Measurements from ENCODE around the gene CNIH3.

CNIH3 gene

GRCh38 chr1:224687465-224687864 is 71.3 kb downstream of the CNIH3 start:
- Histone ChIP-seq H3K9ac (ENCODE audit: low read depth, low read length) (no peak overlapping the region), H3K9me3 (ENCODE audit: insufficient read depth, low read depth, low read length) (no peaks in the 10 kb centered on the region), H3K4me3 (ENCODE audit: low read length) (no peak overlapping the region), H3K36me3 (ENCODE audit: insufficient read depth, low read length) (no peaks in the 10 kb centered on the region), H3K27me3 (ENCODE audit: insufficient read depth, low read length) (no peaks in the 10 kb centered on the region), H3K4me1 (ENCODE audit: insufficient read depth, low read length) (no peaks in the 10 kb centered on the region), H3K27ac (ENCODE audit: low read depth, low read length) (no peak overlapping the region)
- WGBS: 94% methylated on average over 4 of the region's 4 CpGs

GRCh38 chr1:224689374-224689773 is 73.3 kb downstream of the CNIH3 start:
- Histone ChIP-seq H3K27ac (ENCODE audit: low read depth, low read length) (no peak overlapping the region), H3K9ac (ENCODE audit: low read depth, low read length) (no peak overlapping the region), H3K36me3 (ENCODE audit: insufficient read depth, low read length) (no peaks in the 10 kb centered on the region), H3K27me3 (ENCODE audit: insufficient read depth, low read length) (no peaks in the 10 kb centered on the region), H3K9me3 (ENCODE audit: insufficient read depth, low read depth, low read length) (no peaks in the 10 kb centered on the region), H3K4me3 (ENCODE audit: low read length) (no peak overlapping the region), H3K4me1 (ENCODE audit: insufficient read depth, low read length) (no peaks in the 10 kb centered on the region)
- WGBS: 83% methylated on average over 9 of the region's 9 CpGs

- H3K36me3 ChIP-seq (ENCODE audit: insufficient read depth, low read length): no peaks in the 10 kb centered on the region
- no peaks in the 10 kb centered on the region for H3K27me3 ChIP-seq (ENCODE audit: insufficient read depth, low read length)
- WGBS: 93% methylated on average over 4 of the region's 4 CpGs
- no peak overlapping the region for H3K9ac ChIP-seq (ENCODE audit: low read depth, low read length)
- H3K9me3 ChIP-seq (ENCODE audit: insufficient read depth, low read depth, low read length): no peaks in the 10 kb centered on the region
- H3K4me1 ChIP-seq (ENCODE audit: insufficient read depth, low read length): no peaks in the 10 kb centered on the region
- H3K4me3 ChIP-seq (ENCODE audit: low read length): no peak overlapping the region
- no peak overlapping the region for H3K27ac ChIP-seq (ENCODE audit: low read depth, low read length)
These were observed 74.5 kb downstream of the CNIH3 start for GRCh38 chr1:224690576-224690975.

GRCh38 chr1:224691148-224691925 is 75.2 kb downstream of the CNIH3 start:
- no peak overlapping the region for H3K4me3 ChIP-seq (ENCODE audit: low read length)
- no peaks in the 10 kb centered on the region for H3K27me3 ChIP-seq (ENCODE audit: insufficient read depth, low read length)
- no peaks in the 10 kb centered on the region for H3K36me3 ChIP-seq (ENCODE audit: insufficient read depth, low read length)
- H3K9me3 ChIP-seq (ENCODE audit: insufficient read depth, low read depth, low read length): no peaks in the 10 kb centered on the region
- no peak overlapping the region for H3K27ac ChIP-seq (ENCODE audit: low read depth, low read length)
- no peak overlapping the region for H3K9ac ChIP-seq (ENCODE audit: low read depth, low read length)
- no peaks in the 10 kb centered on the region for H3K4me1 ChIP-seq (ENCODE audit: insufficient read depth, low read length)
- 71% methylated on average over 4 of the region's 4 CpGs for WGBS

DNA sequence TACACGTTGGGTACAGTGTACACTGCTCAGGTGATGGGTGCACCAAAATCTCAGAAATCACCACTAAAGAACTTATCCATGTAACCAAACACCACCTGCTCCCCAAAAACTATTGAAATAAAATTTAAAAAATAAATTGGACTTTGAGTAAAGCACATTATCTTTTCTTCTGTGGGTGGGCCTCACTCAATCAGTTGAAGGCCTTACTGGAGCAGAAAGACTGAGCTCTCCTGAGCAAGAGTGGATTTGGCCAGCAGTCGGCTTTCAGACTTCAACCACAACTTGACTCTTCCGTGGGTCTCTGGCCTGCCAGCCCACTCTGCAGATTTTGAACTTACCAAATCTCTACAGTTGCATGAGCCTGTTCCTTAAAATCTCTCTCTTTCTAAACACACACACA is 78.9 kb downstream of the CNIH3 start:
- Histone ChIP-seq H3K4me1 (ENCODE audit: insufficient read depth, low read length) (peaks cover 4% of the 10 kb centered on the region; the same call in 1 of the 2 replicates), H3K9ac (ENCODE audit: low read depth, low read length) (no peak overlapping the region), H3K27me3 (ENCODE audit: insufficient read depth, low read length) (no peaks in the 10 kb centered on the region), H3K27ac (ENCODE audit: low read depth, low read length) (no peak overlapping the region), H3K4me3 (ENCODE audit: low read length) (no peak overlapping the region), H3K36me3 (ENCODE audit: insufficient read depth, low read length) (no peaks in the 10 kb centered on the region), H3K9me3 (ENCODE audit: insufficient read depth, low read depth, low read length) (no peaks in the 10 kb centered on the region)
- WGBS: 94% methylated on average over 3 of the region's 3 CpGs

DNA sequence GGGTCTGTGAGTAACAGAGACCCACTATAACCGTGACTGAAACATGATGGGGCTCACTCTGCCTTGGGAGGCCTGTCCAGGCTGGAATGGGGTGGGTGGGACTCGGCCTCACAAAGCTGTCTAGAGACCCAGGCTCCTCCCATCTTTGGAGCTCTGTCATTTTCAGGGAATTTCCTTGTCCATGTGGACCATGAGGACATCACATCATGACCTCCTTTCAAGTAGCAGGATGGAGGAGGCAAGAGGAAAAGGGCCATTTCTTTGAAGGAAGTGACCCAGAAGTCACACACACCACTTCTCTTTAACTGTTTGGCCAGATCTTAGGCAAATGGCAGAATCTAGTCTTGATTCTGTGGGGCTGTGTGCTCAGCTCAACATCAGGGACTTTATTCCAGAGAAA is 79.9 kb downstream of the CNIH3 start:
- H3K9me3 ChIP-seq (ENCODE audit: insufficient read depth, low read depth, low read length): no peaks in the 10 kb centered on the region
- no peaks in the 10 kb centered on the region for H3K27me3 ChIP-seq (ENCODE audit: insufficient read depth, low read length)
- no peak overlapping the region for H3K9ac ChIP-seq (ENCODE audit: low read depth, low read length)
- H3K27ac ChIP-seq (ENCODE audit: low read depth, low read length): no peak overlapping the region
- WGBS: 90% methylated on average over 2 of the region's 2 CpGs
- peaks cover 4% of the 10 kb centered on the region; the same call in 1 of the 2 replicates for H3K4me1 ChIP-seq (ENCODE audit: insufficient read depth, low read length)
- H3K4me3 ChIP-seq (ENCODE audit: low read length): no peak overlapping the region
- H3K36me3 ChIP-seq (ENCODE audit: insufficient read depth, low read length): no peaks in the 10 kb centered on the region

DNA sequence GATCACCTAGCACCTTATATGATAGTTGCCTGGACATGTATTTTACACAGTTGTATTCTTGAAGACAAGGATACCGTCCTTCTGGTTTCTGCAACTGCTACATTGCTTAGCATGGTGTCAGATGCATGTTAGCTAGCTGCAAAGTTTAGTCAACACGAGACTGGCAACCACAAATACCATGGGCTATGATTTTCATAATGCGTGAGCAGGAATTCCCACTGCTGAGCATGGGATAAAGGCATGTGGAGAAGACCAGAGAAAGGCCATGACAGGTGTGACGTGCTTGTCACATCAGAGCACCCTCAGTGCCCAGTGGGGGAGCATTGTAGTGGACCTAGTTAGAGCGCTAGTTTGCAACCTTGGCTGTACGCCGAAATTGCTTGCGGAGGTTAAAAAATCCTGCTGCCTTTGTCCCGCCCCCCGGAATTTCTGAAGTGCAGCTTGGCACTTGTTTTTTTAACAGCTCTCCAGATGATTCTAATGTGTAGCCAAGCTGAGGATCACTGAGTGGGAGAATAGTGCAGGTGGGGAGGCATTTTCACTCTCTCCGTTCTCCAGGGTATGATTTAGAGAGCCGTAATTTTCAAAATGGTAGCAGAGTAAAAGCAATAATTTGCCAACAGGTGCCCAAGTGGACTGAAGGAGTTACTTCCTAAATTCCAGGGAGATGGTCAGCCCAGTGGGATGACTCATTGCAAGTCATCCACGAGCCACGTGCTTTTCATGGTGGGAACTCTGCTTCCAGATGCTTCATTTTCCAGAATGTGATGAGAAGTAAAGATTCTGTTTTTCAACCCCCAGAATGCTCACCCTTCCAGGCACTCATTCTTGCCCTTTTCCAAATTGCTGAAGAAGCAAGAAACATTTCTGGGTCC is 81.0 kb downstream of the CNIH3 start:
- 91% methylated on average over 14 of the region's 14 CpGs for WGBS
- Histone ChIP-seq H3K9me3 (ENCODE audit: insufficient read depth, low read depth, low read length) (no peaks in the 10 kb centered on the region), H3K4me1 (ENCODE audit: insufficient read depth, low read length) (peaks cover 4% of the 10 kb centered on the region; the same call in 1 of the 2 replicates), H3K9ac (ENCODE audit: low read depth, low read length) (no peak overlapping the region), H3K36me3 (ENCODE audit: insufficient read depth, low read length) (no peaks in the 10 kb centered on the region), H3K4me3 (ENCODE audit: low read length) (no peak overlapping the region), H3K27me3 (ENCODE audit: insufficient read depth, low read length) (no peaks in the 10 kb centered on the region), H3K27ac (ENCODE audit: low read depth, low read length) (no peak overlapping the region)

GRCh38 chr1:224698015-224698451 is 81.9 kb downstream of the CNIH3 start:
- 68% methylated on average over 4 of the region's 4 CpGs for WGBS
- H3K36me3 ChIP-seq (ENCODE audit: insufficient read depth, low read length): no peaks in the 10 kb centered on the region
- peaks cover 4% of the 10 kb centered on the region; the same call in 1 of the 2 replicates for H3K4me1 ChIP-seq (ENCODE audit: insufficient read depth, low read length)
- no peak overlapping the region for H3K27ac ChIP-seq (ENCODE audit: low read depth, low read length)
- no peaks in the 10 kb centered on the region for H3K27me3 ChIP-seq (ENCODE audit: insufficient read depth, low read length)
- no peak overlapping the region for H3K9ac ChIP-seq (ENCODE audit: low read depth, low read length)
- H3K4me3 ChIP-seq (ENCODE audit: low read length): no peak overlapping the region
- no peaks in the 10 kb centered on the region for H3K9me3 ChIP-seq (ENCODE audit: insufficient read depth, low read depth, low read length)

GRCh38 chr1:224700918-224701531 is 84.9 kb downstream of the CNIH3 start:
- Histone ChIP-seq H3K4me3 (ENCODE audit: low read length) (no peak overlapping the region), H3K27ac (ENCODE audit: low read depth, low read length) (no peak overlapping the region)
- 75% methylated on average over 4 of the region's 4 CpGs for WGBS

DNA sequence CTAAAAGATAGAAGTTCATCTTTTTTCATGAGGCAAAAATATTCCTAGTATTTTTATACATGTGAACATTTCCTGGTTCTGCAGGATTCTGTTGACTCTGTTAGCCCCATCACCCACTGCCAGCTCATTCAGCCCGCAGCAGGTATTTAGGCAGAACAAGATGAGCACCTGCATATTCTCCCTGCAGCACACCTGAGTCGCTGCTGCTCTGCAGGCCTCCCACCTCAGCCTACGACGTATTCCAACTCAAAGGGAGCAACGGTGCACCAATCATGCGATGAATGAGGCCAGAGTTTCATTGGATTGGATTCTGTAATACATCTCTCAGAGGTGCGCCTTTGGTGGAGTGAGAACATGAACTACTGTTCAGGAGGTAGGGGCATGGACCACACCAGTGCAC is 87.6 kb downstream of the CNIH3 start:
- no peaks in the 10 kb centered on the region for H3K9me3 ChIP-seq (ENCODE audit: insufficient read depth, low read depth, low read length)

More at GRCh38 chr1:224700918-224701531, 84.9 kb downstream of the CNIH3 start:
- Histone ChIP-seq H3K4me1 (ENCODE audit: insufficient read depth, low read length) (peaks cover 13% of the 10 kb centered on the region), H3K9me3 (ENCODE audit: insufficient read depth, low read depth, low read length) (no peaks in the 10 kb centered on the region), H3K27me3 (ENCODE audit: insufficient read depth, low read length) (no peaks in the 10 kb centered on the region), H3K9ac (ENCODE audit: low read depth, low read length) (no peak overlapping the region), H3K36me3 (ENCODE audit: insufficient read depth, low read length) (no peaks in the 10 kb centered on the region)

More for the DNA sequence above, 87.6 kb downstream of the CNIH3 start:
- peaks cover 10% of the 10 kb centered on the region for H3K4me1 ChIP-seq (ENCODE audit: insufficient read depth, low read length)
- H3K27me3 ChIP-seq (ENCODE audit: insufficient read depth, low read length): no peaks in the 10 kb centered on the region
- 90% methylated on average over 7 of the region's 7 CpGs for WGBS
- no peak overlapping the region for H3K9ac ChIP-seq (ENCODE audit: low read depth, low read length)
- no peak overlapping the region for H3K4me3 ChIP-seq (ENCODE audit: low read length)
- H3K27ac ChIP-seq (ENCODE audit: low read depth, low read length): no peak overlapping the region
- H3K36me3 ChIP-seq (ENCODE audit: insufficient read depth, low read length): no peaks in the 10 kb centered on the region

Data from HUES64 (cell line).